ENCODE results near the gene DLG2.

DLG2 gene

GRCh38 chr11:83863272-83863671 is 1763.9 kb downstream of the DLG2 start:
- DNase-seq = no peak

DNA sequence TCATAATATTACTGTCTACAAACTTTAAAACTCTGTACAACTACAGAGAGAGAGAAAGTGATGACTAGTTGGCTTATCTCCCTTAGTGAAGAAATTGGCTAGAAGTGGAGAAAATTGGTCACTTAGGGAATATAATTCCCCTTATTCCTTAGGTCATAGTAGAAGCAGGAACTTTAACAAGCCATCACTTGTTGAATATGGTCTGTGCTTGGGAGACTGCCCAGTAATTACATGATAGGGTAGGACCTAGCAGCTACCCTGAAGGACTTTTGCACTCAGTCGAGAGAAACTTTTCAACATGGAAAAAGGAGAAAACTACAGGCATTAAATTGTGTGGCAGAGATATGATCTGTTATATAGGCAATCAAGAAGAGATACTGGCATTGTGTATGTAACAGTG is 1764.5 kb downstream of the DLG2 start:
- no peak for DNase-seq

- no peak for DNase-seq
Observed at GRCh38 chr11:83862033-83862432, 1765.1 kb downstream of the DLG2 start.

DNA sequence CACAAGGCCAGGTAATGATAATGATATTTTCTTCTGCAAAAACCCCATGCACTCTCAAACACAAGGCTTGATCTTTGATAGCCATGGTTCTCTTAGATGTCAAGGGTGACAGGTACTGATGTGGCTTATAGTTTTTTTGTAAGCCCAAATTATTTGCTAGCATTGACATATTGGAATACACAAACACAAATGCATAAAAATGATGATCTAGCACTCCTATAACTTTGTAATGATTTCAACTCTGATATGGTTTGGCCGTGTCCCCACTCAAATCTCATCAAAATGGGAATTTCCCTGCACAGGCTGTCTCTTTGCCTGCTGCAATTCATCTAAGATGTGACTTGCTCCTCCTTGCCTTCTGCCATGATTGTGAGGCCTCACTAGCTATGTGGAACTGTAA is 1768.5 kb downstream of the DLG2 start:
- no peak for DNase-seq

- no peak for DNase-seq
Observed at GRCh38 chr11:83855237-83855636, 1771.9 kb downstream of the DLG2 start.

GRCh38 chr11:83852775-83853442 is 1774.2 kb downstream of the DLG2 start:
- DNase-seq = no peak

DNA sequence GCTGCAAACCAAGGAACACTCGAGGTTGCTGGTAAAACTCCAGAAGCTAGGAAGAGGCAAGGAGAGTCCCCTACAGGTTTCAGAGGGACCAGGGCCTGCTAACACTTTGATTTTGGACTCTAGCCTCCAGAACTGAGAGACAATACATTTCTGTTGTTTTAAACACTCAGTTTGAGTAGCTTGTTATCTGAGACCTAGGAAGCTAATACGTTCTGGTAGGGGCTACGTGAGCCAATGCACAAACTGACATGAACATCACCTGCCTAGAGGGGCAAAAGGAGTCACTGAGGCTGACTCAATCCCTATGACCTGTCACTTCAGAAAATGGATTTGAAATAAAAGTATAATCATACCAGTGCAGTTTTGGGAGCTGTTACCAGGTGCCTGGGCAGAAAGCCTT is 1775.1 kb downstream of the DLG2 start:
- DNase-seq = no peak

GRCh38 chr11:83847467-83848034 is 1779.6 kb downstream of the DLG2 start:
- DNase-seq = no peak

- no peak for DNase-seq
Observed at GRCh38 chr11:83845797-83846196, 1781.3 kb downstream of the DLG2 start.

GRCh38 chr11:83840326-83840725 is 1786.8 kb downstream of the DLG2 start:
- DNase-seq = no peak

DNA sequence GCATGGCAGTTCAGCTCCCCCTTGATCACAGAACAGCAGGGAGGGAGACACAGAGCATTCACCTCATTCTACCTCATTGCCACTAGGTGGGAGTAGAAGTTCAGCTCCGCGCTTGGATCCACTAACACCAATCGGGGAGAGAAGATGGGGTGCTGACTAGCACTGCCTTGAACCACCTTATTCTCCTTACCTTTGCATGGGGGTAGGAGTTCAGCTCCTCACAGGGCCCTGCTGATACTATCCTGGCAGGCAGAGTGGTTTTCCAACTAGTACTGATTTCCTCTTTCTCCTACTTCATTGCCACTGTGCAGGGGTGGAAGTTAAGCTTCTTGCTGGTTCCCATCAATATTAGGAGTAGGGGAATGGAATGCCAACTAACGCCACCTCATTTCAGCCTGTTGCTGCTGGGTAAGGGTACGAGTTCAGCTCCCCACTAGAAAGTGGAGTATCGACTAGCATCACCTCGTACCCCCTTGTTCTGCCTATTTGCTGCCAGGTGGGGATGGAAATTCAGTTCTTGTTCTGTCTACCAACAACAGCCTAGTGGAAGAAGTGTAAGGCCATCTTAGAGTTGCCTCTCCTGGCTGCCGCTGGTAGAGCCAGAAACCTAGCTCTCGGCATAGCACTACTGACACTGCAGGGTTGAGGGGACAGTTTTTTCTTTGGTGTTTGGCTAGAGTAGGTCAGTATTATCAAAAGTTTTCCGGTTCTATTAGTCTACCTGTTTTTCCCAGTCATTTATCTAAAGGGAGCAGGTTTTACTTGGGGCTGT is 1790.1 kb downstream of the DLG2 start:
- DNase-seq = no peak

- no peak for DNase-seq
Observed at GRCh38 chr11:83836065-83836464, 1791.1 kb downstream of the DLG2 start.

GRCh38 chr11:83835423-83835822 is 1791.7 kb downstream of the DLG2 start:
- DNase-seq = no peak

GRCh38 chr11:83831929-83832328 is 1795.2 kb downstream of the DLG2 start:
- DNase-seq = no peak

GRCh38 chr11:83827940-83828554 is 1799.1 kb downstream of the DLG2 start:
- DNase-seq = no peak

DNA sequence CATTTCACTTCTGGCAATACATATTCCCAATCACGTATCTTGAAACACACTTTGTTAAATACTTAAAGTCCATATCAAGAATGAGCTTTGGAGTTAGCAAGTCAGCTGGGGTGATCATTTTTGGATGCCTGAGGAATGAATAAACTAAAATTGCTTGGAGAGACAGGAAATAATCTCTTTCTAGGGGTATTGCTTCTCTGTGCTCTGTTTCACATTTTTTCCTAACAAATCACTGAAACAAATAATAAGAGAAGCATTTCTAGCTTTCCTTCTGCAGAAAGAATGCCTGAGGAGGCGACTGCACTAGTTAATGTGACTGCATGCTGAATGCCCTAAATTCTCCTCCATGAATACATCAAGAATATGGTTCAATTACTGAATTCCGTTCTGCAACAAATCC is 1799.6 kb downstream of the DLG2 start:
- DNase-seq = no peak

DNA sequence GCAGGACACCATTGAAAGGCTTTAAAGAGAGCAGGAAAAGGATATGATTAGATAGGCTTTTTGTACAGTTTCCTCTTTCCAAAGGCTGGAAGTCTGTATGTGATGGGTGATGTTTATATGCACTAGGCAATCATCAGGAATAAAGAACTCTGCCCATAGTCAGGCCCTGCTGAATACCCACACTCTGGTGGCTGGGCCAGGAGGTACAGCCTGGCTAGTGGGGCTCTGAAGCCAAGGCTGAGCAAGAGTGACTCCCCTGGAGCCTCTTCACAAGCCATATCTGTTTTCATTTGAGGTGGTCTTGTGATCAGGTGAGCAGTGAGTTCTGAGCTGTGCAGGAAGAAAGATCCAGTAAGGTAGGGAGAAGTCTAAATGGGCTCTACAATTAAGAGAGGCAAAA is 1801.1 kb downstream of the DLG2 start:
- DNase-seq = no peak

GRCh38 chr11:83823461-83824025 is 1803.6 kb downstream of the DLG2 start:
- DNase-seq = no peak

GRCh38 chr11:83819931-83820549 is 1807.1 kb downstream of the DLG2 start:
- DNase-seq = no peak

GRCh38 chr11:83818349-83818748 is 1808.8 kb downstream of the DLG2 start:
- DNase-seq = no peak

- DNase-seq = no peak
Observed at GRCh38 chr11:83816572-83817187, 1810.5 kb downstream of the DLG2 start.

GRCh38 chr11:83815736-83816135 is 1811.4 kb downstream of the DLG2 start:
- no peak for DNase-seq

GRCh38 chr11:83813296-83813695 is 1813.8 kb downstream of the DLG2 start:
- DNase-seq = no peak
